H1 (cell line): Measurements from ENCODE around the gene TRMT10B. TPM values are rescaled to one million over a fixed set of nuclear protein-coding genes. Genes with fewer than 3 reads are reported as not detected.

ENCODE experiments used
- FOSL1 ChIP-seq: IDR thresholded peaks from 2 replicates; pipeline ENCODE4 v1.6.1; 2011; ENCODE audit warnings: mild to moderate bottlenecking, low read depth, low read length, moderate library complexity; ENCODE audit not compliant: insufficient read depth
- KDM1A ChIP-seq: fragments of 200-600, 300-600 bp; sonication (generic); IDR thresholded peaks from 2 replicates; pipeline ENCODE4 v1.7.1; 2016; ENCODE audit warnings: mild to moderate bottlenecking, low read length, borderline replicate concordance
- polyA plus RNA-seq, 7 experiments: library from polyadenylated mRNA; depleted of rRNA in 3 of 7; stranded (reverse) in 5 of 7; unstranded in 2 of 7; fragments of >200 nt in 5 of 7; fragments of 200-250 nt in 2 of 7; gene quantifications; 1 replicate in 5 of 7; 2 replicates in 1 of 7; 4 replicates in 1 of 7; pipeline versions ENCODE4 v1.2.1 to v1.2.3, GENCODE V29; 2011 to 2013; ENCODE audit warnings: missing spikeins in 2 of 7, mixed read lengths in 2 of 7
- total RNA-seq: library from RNA; stranded (reverse); fragmentation: NEBNext Ultra II Directional; extraction: Animal tissue kit (Norgen Biotek cat#: 25700); gene quantifications from 2 replicates; pipeline ENCODE4 v1.2.1, GENCODE V29; 2021
- TF ChIP-seq, protein P1 (sequence below): IDR thresholded peaks from 2 replicates; pipeline ENCODE4 v1.6.1; 2011; ENCODE audit warnings: low read depth, mild to moderate bottlenecking, low read length; ENCODE audit not compliant: insufficient read depth
- TF ChIP-seq, protein P2 (sequence below): IDR thresholded peaks from 2 replicates; pipeline ENCODE4 v1.6.1; 2012; ENCODE audit warnings: inconsistent platforms

TRMT10B gene
- total and polyA plus RNA-seq, 2 of the 8 experiments (the other 6 are each of a cell fraction or from before 2014, with no cell fraction given): 2.4 to 4.5 TPM

DNA sequence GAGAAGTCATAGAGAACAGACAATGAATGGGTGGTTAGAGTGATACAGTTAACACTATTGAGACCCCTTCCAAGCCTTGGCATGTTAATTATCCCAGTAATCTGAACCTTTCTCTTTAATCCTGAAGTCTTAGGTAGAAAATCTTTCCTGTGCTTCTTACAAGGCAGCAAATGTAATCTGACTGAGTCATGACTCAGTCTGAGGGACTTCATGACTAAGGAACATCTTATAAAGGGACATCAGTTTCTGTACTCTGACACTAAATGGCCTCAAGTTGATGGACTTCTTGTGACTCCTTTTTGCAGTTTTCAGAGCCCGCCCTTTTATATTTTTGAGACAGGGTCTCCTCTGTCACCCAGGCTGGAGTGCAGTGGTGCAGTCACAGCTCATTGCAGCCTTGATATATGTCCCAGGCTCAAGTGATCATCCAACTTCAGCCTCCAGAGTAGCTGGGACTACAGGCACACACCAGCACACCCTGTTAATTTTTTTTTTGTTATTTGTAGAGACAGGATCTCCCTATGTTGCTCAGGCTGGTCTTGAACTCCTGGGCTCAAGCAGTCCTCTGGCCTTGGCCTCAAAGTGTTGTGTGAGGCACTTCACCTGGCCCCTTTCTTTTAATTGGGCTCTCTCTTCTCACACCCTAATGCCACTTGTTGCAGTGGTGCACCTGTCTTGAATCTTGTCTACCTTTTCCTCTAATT lies 21.8 kb downstream of the TRMT10B start (continued):
- TF ChIP-seq, protein P1, sequence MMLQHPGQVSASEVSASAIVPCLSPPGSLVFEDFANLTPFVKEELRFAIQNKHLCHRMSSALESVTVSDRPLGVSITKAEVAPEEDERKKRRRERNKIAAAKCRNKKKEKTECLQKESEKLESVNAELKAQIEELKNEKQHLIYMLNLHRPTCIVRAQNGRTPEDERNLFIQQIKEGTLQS: no peak
- TF ChIP-seq, protein P2, sequence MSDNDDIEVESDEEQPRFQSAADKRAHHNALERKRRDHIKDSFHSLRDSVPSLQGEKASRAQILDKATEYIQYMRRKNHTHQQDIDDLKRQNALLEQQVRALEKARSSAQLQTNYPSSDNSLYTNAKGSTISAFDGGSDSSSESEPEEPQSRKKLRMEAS: no peak
- TF ChIP-seq KDM1A: no peak
- no peak for TF ChIP-seq FOSL1
